ENCODE measurements around the gene DMD. TPM values are rescaled to one million over a fixed set of nuclear protein-coding genes. Genes with fewer than 3 reads are reported as not detected.

Gene DMD
- total and polyA plus RNA-seq, 2 experiments from 2014 or later = 1.5 to 2.0 TPM

DNA sequence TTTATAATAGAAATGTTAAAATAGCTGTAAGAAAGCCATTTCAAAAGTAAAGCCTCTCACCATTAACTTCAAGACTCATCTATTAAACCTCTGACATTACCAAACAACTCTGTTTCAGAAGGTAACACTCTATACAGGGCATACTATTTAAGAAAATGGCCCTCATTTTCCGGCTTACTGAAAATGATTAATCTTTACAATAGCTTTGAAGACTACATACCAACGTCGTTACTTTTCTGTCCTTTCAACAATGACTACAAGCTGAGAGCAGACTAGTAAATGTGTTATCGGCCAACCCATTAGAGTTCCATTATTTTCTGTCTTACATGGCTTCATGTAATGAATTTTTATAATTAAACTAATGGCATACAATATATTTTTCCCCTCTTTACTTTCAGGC lies 1545.9 kb downstream of the DMD start:
- no peaks in the 10 kb centered on the region for H3K79me2 ChIP-seq (ENCODE audit: insufficient read depth)
- H3K9me2 ChIP-seq (ENCODE audit: insufficient read depth) = no peaks in the 10 kb centered on the region
- no peak overlapping the region for H2AFZ ChIP-seq
- no peaks in the 10 kb centered on the region for H3F3A ChIP-seq (ENCODE audit: insufficient read depth)
- H3K9me3 ChIP-seq (ENCODE audit: low read depth) = no peaks in the 10 kb centered on the region
- TF ChIP-seq EZH2phosphoT487 (IDR thresholded peaks at IDR 0.05; ENCODE audit: insufficient read depth, low read depth) (no peak), EZH2 (IDR thresholded peaks at IDR 0.05; ENCODE audit: insufficient read depth, poor library complexity, severe bottlenecking) (no peak)
- 39 to 48% methylated on average over 4 of the region's 4 CpGs for WGBS, 2 experiments (ENCODE audit: low coverage in 1 of 2, low lambda C conversion rate in 2 of 2, missing lambda C conversion rate in 2 of 2)
- no peak overlapping the region for H3K4me3 ChIP-seq
- H3K4me1 ChIP-seq (ENCODE audit: insufficient read depth) = no peaks in the 10 kb centered on the region
- in situ Hi-C loops (cut with MboI) = loop anchor here (25.0 kb wide), 1 partner anchor 453 kb away; no protein-coding TSS in a partner anchor
- no peak overlapping the region for H3K27ac ChIP-seq
- H4K20me1 ChIP-seq (ENCODE audit: insufficient read depth) = no peaks in the 10 kb centered on the region
- H3K27me3 ChIP-seq (replicated peaks; ENCODE audit: insufficient read depth) = 0 out of 2 replicates have a peak, but pooled peaks cover 3% of the 10 kb centered on the region
- no peak overlapping the region for H3K4me2 ChIP-seq (ENCODE audit: unreplicated experiment)
- DNase-seq = no peak
- no peak overlapping the region for H3K9ac ChIP-seq
- H3K36me3 ChIP-seq (ENCODE audit: low read depth) = no peaks in the 10 kb centered on the region

- Histone ChIP-seq H3K36me3 (ENCODE audit: low read depth) (no peaks in the 10 kb centered on the region), H2AFZ (no peak overlapping the region), H3K79me2 (ENCODE audit: insufficient read depth) (no peaks in the 10 kb centered on the region), H3F3A (ENCODE audit: insufficient read depth) (no peaks in the 10 kb centered on the region), H3K9me2 (ENCODE audit: insufficient read depth) (no peaks in the 10 kb centered on the region), H3K9me3 (ENCODE audit: low read depth) (no peaks in the 10 kb centered on the region), H3K9ac (no peak overlapping the region), H3K4me1 (ENCODE audit: insufficient read depth) (no peaks in the 10 kb centered on the region), H3K4me3 (no peak overlapping the region), H3K27ac (no peak overlapping the region), H3K27me3 (replicated peaks; ENCODE audit: insufficient read depth) (0 out of 2 replicates have a peak, but pooled peaks cover 3% of the 10 kb centered on the region), H3K4me2 (ENCODE audit: unreplicated experiment) (no peak overlapping the region), H4K20me1 (ENCODE audit: insufficient read depth) (no peaks in the 10 kb centered on the region)
- WGBS, 2 experiments (ENCODE audit: low coverage in 1 of 2, low lambda C conversion rate in 2 of 2, missing lambda C conversion rate in 2 of 2) = 56 to 59% methylated on average over 6 of the region's 6 CpGs
- in situ Hi-C loops (cut with MboI) = loop anchor here (25.0 kb wide), 1 partner anchor 451 kb away; no protein-coding TSS in a partner anchor
- no peak for DNase-seq
- TF ChIP-seq EZH2phosphoT487 (IDR thresholded peaks at IDR 0.05; ENCODE audit: insufficient read depth, low read depth) (no peak), EZH2 (IDR thresholded peaks at IDR 0.05; ENCODE audit: insufficient read depth, poor library complexity, severe bottlenecking) (no peak)
These were observed 1548.2 kb downstream of the DMD start for GRCh38 chrX:31663172-31663571.

GRCh38 chrX:31661280-31661810 lies 1550.0 kb downstream of the DMD start:
- TF ChIP-seq EZH2 (IDR thresholded peaks at IDR 0.05; ENCODE audit: insufficient read depth, poor library complexity, severe bottlenecking) = no peak
- TF ChIP-seq EZH2phosphoT487 (IDR thresholded peaks at IDR 0.05; ENCODE audit: insufficient read depth, low read depth) = no peak
- H3K4me3 ChIP-seq = no peak overlapping the region
- WGBS, 2 experiments (ENCODE audit: low coverage in 1 of 2, low lambda C conversion rate in 2 of 2, missing lambda C conversion rate in 2 of 2) = 0 to 21% methylated on average over 1 to 2 of the region's 2 CpGs
- H3K9ac ChIP-seq = no peak overlapping the region
- no peaks in the 10 kb centered on the region for H3K9me2 ChIP-seq (ENCODE audit: insufficient read depth)
- no peaks in the 10 kb centered on the region for H3K36me3 ChIP-seq (ENCODE audit: low read depth)
- H2AFZ ChIP-seq = no peak overlapping the region
- H3K27ac ChIP-seq = no peak overlapping the region
- H3F3A ChIP-seq (ENCODE audit: insufficient read depth) = no peaks in the 10 kb centered on the region
- DNase-seq = no peak
- in situ Hi-C loops (cut with MboI) = loop anchor here (25.0 kb wide), 1 partner anchor 449 kb away; no protein-coding TSS in a partner anchor
- 0 out of 2 replicates have a peak, but pooled peaks cover 3% of the 10 kb centered on the region for H3K27me3 ChIP-seq (replicated peaks; ENCODE audit: insufficient read depth)
- no peaks in the 10 kb centered on the region for H3K4me1 ChIP-seq (ENCODE audit: insufficient read depth)
- H3K4me2 ChIP-seq (ENCODE audit: unreplicated experiment) = no peak overlapping the region
- H3K79me2 ChIP-seq (ENCODE audit: insufficient read depth) = no peaks in the 10 kb centered on the region
- H4K20me1 ChIP-seq (ENCODE audit: insufficient read depth) = no peaks in the 10 kb centered on the region
- no peaks in the 10 kb centered on the region for H3K9me3 ChIP-seq (ENCODE audit: low read depth)

- Histone ChIP-seq H4K20me1 (ENCODE audit: insufficient read depth) (no peaks in the 10 kb centered on the region), H3K4me3 (no peak overlapping the region), H3K4me2 (ENCODE audit: unreplicated experiment) (no peak overlapping the region), H3K36me3 (ENCODE audit: low read depth) (no peaks in the 10 kb centered on the region), H3K79me2 (ENCODE audit: insufficient read depth) (no peaks in the 10 kb centered on the region), H3K27me3 (replicated peaks; ENCODE audit: insufficient read depth) (0 out of 2 replicates have a peak, but pooled peaks cover 3% of the 10 kb centered on the region), H3K4me1 (ENCODE audit: insufficient read depth) (no peaks in the 10 kb centered on the region), H3K27ac (no peak overlapping the region), H3K9me2 (ENCODE audit: insufficient read depth) (no peaks in the 10 kb centered on the region), H3F3A (ENCODE audit: insufficient read depth) (no peaks in the 10 kb centered on the region), H3K9ac (no peak overlapping the region), H2AFZ (no peak overlapping the region), H3K9me3 (ENCODE audit: low read depth) (no peaks in the 10 kb centered on the region)
- in situ Hi-C loops (cut with MboI) = loop anchor here (10.0 to 25.0 kb wide), 3 partner anchors 374 to 614 kb away; no protein-coding TSS in a partner anchor
- TF ChIP-seq EZH2phosphoT487 (IDR thresholded peaks at IDR 0.05; ENCODE audit: insufficient read depth, low read depth) (no peak), EZH2 (IDR thresholded peaks at IDR 0.05; ENCODE audit: insufficient read depth, poor library complexity, severe bottlenecking) (no peak)
- peak; percentile 52 for DNase-seq
- WGBS, 2 experiments (ENCODE audit: low coverage in 1 of 2, low lambda C conversion rate in 2 of 2, missing lambda C conversion rate in 2 of 2) = 0 to 2% methylated on average over 4 of the region's 4 CpGs
These were observed 1553.0 kb downstream of the DMD start for GRCh38 chrX:31658360-31658759.

Measured in GM23248 (cell line).